ENCODE results near the gene ZBTB48. TPM values are rescaled to one million over a fixed set of nuclear protein-coding genes. Genes with fewer than 3 reads are reported as not detected.

The ZBTB48 gene
- total RNA-seq, 1 experiment from 2014 or later, result 35.3 TPM

GRCh38 chr1:6624710-6625583, 45.2 kb downstream of the ZBTB48 start, which contains the start of gene THAP3:
TSS of gene THAP3 (plus strand) at chr1:6624868. CDS start at chr1:6625219, 351 bp downstream.
- intact Hi-C loops (cut with micrococcal nuclease; ENCODE audit: unreplicated experiment), result no loop called here
- no peaks in the 10 kb centered on the region for H3K27me3 ChIP-seq (replicated peaks; ENCODE audit: insufficient read depth, low read depth, low read length, poor library complexity)
- no peaks in the 10 kb centered on the region for H3K9me3 ChIP-seq (ENCODE audit: low read depth, low read length, poor library complexity, severe bottlenecking)
- CTCF ChIA-PET, result interaction anchor here (0.7 kb wide), 1 partner anchor 610 kb away, joined by 3 read pairs; no protein-coding TSS in a partner anchor
- peak within 1 kb of the TSS; percentile 64 for H3K4me3 ChIP-seq (ENCODE audit: low read depth, low read length, poor library complexity, severe bottlenecking)
- no peak for TF ChIP-seq EZH2 (IDR thresholded peaks at IDR 0.05; ENCODE audit: borderline replicate concordance, low read depth, low read length, poor library complexity, severe bottlenecking)
- TF ChIP-seq, protein P1, sequence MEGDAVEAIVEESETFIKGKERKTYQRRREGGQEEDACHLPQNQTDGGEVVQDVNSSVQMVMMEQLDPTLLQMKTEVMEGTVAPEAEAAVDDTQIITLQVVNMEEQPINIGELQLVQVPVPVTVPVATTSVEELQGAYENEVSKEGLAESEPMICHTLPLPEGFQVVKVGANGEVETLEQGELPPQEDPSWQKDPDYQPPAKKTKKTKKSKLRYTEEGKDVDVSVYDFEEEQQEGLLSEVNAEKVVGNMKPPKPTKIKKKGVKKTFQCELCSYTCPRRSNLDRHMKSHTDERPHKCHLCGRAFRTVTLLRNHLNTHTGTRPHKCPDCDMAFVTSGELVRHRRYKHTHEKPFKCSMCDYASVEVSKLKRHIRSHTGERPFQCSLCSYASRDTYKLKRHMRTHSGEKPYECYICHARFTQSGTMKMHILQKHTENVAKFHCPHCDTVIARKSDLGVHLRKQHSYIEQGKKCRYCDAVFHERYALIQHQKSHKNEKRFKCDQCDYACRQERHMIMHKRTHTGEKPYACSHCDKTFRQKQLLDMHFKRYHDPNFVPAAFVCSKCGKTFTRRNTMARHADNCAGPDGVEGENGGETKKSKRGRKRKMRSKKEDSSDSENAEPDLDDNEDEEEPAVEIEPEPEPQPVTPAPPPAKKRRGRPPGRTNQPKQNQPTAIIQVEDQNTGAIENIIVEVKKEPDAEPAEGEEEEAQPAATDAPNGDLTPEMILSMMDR (conservative IDR thresholded peaks at IDR 0.05; ENCODE audit: low read depth, low read length), result 0 out of 2 replicates have a peak, but pooled peaks have one; percentile 15
- BruUV-seq (replicated peaks), result no TSS peak
- H3K36me3 ChIP-seq (ENCODE audit: insufficient read depth, low read length, poor library complexity, severe bottlenecking), result peaks cover 55% of the 10 kb centered on the region
- peak within 1 kb of the TSS; percentile 76 for H3K27ac ChIP-seq (ENCODE audit: low read depth, low read length, poor library complexity, severe bottlenecking)
- peak; percentile 91 for DNase-seq (ENCODE audit: low spot score)
- POLR2A ChIA-PET (ENCODE audit: low non-redundant PET), result no interaction called here
- peaks cover 4% of the 10 kb centered on the region for H3K4me1 ChIP-seq (ENCODE audit: insufficient read depth, low read length, poor library complexity, severe bottlenecking)

- H3K36me3 ChIP-seq (ENCODE audit: insufficient read depth, low read length, poor library complexity, severe bottlenecking), result peaks cover 55% of the 10 kb centered on the region
- CTCF ChIA-PET, result no interaction called here
- H3K27me3 ChIP-seq (replicated peaks; ENCODE audit: insufficient read depth, low read depth, low read length, poor library complexity), result no peaks in the 10 kb centered on the region
- TF ChIP-seq, protein P1 (conservative IDR thresholded peaks at IDR 0.05; ENCODE audit: low read depth, low read length), result no peak
- no peak for TF ChIP-seq EZH2 (IDR thresholded peaks at IDR 0.05; ENCODE audit: borderline replicate concordance, low read depth, low read length, poor library complexity, severe bottlenecking)
- POLR2A ChIA-PET (ENCODE audit: low non-redundant PET), result no interaction called here
- H3K4me3 ChIP-seq (ENCODE audit: low read depth, low read length, poor library complexity, severe bottlenecking), result peak overlapping the region; percentile 64
- DNase-seq (ENCODE audit: low spot score), result peak; percentile 33
- BruUV-seq (replicated peaks), result no TSS peak
- intact Hi-C loops (cut with micrococcal nuclease; ENCODE audit: unreplicated experiment), result no loop called here
- H3K27ac ChIP-seq (ENCODE audit: low read depth, low read length, poor library complexity, severe bottlenecking), result peak overlapping the region; percentile 76
- no peaks in the 10 kb centered on the region for H3K9me3 ChIP-seq (ENCODE audit: low read depth, low read length, poor library complexity, severe bottlenecking)
- H3K4me1 ChIP-seq (ENCODE audit: insufficient read depth, low read length, poor library complexity, severe bottlenecking), result peaks cover 4% of the 10 kb centered on the region
Observed at GRCh38 chr1:6625584-6626149, 45.9 kb downstream of the ZBTB48 start.

DNA sequence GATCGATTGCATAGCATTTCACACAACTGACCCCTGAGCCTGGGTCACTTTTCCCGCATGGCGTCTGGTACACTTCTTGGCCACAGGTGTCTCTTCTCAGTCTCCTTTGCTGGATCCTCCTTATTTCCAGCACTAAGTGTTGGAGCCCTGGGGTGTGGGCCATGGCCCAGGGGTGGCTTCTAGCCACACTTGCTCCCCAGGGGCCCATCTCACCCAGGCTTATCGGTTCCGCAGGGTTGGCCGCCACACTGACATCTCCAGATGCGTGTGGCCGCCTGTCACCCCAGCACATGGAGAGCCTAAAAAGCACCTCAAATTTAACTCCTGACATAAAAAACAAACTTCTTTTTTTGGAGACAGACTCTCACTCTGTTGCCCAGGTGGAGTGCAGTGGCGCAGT, 47.2 kb downstream of the ZBTB48 start:
- TF ChIP-seq EZH2 (IDR thresholded peaks at IDR 0.05; ENCODE audit: borderline replicate concordance, low read depth, low read length, poor library complexity, severe bottlenecking), result no peak
- TF ChIP-seq, protein P1 (conservative IDR thresholded peaks at IDR 0.05; ENCODE audit: low read depth, low read length), result no peak
- DNase-seq (ENCODE audit: low spot score), result no peak
- ChIA-PET POLR2A (ENCODE audit: low non-redundant PET) (no interaction called here), CTCF (no interaction called here)
- Histone ChIP-seq H3K36me3 (ENCODE audit: insufficient read depth, low read length, poor library complexity, severe bottlenecking) (peaks cover 48% of the 10 kb centered on the region), H3K27me3 (replicated peaks; ENCODE audit: insufficient read depth, low read depth, low read length, poor library complexity) (no peaks in the 10 kb centered on the region), H3K4me1 (ENCODE audit: insufficient read depth, low read length, poor library complexity, severe bottlenecking) (peaks cover 4% of the 10 kb centered on the region), H3K27ac (ENCODE audit: low read depth, low read length, poor library complexity, severe bottlenecking) (no peak overlapping the region), H3K4me3 (ENCODE audit: low read depth, low read length, poor library complexity, severe bottlenecking) (no peak overlapping the region), H3K9me3 (ENCODE audit: low read depth, low read length, poor library complexity, severe bottlenecking) (no peaks in the 10 kb centered on the region)
- no TSS peak for BruUV-seq (replicated peaks)
- intact Hi-C loops (cut with micrococcal nuclease; ENCODE audit: unreplicated experiment), result no loop called here

All from A673 (cell line).